ENCODE measurements around the gene SPATS2L. TPM values are rescaled to one million over a fixed set of nuclear protein-coding genes. Genes with fewer than 3 reads are reported as not detected.

The SPATS2L gene
- total RNA-seq, 1 experiment from 2014 or later, result 60.5 TPM

DNA sequence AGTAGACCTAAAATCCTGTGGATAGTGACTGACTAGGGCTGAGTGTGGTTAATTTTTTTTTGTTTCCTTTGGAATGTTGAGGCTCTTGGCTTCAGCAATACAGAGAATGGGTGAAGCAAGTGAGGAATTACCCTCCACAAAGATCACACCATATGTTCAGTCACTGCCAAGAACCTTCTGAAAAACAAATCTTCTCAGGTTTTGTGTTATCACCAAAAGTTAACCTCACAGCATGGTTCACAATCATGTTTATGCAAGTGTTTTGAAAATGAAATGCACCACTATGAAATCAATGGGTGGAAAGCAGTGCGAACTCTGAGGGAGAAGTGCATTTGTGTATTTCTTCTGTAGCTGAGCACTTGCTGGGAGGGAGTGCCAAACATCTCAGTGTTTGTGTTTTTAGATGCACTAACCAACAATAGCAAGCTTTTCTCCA, 44.4 kb downstream of the SPATS2L start:
- no peak for DNase-seq (ENCODE audit: low spot score)

DNA sequence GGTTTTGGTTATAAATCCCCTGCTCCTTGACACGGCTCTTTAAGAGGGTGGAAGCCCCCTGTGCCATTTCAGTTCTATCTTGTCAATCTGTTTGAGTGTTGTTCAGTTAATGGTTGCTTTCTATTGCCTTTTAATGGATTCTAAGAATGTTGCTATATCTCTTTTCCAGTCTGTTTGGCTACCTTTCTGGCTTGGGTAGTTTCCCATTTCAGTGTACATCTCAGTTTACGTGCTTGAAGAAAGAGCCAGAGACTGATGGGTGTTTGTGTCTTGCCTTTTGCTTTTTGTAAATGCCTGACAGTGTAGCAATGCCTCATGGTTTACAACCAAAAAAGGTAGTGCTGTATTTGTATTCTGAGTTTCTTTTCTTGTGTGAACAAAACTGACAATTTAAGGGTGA, 45.3 kb downstream of the SPATS2L start:
- peak; percentile 34 for DNase-seq (ENCODE audit: low spot score)

DNA sequence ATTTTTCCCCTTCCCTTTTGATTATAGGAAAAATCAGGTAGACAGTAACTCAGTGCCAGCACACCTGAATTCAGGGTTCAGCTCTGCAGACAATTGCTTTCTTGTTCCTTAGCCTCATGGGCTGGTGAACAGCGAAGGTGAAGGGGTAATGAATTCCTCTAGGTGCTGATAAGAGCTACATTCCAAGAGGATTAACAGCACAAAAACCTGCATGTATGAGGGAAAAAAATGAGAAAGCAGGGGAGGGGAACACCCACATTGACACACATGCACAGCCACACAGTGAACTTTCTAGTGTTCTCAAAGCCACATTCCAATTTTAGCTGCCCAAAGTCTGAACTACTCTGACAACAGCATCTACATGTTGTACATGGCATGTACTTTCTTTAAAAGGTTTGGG, 46.1 kb downstream of the SPATS2L start:
- DNase-seq (ENCODE audit: low spot score), result peak; percentile 72

DNA sequence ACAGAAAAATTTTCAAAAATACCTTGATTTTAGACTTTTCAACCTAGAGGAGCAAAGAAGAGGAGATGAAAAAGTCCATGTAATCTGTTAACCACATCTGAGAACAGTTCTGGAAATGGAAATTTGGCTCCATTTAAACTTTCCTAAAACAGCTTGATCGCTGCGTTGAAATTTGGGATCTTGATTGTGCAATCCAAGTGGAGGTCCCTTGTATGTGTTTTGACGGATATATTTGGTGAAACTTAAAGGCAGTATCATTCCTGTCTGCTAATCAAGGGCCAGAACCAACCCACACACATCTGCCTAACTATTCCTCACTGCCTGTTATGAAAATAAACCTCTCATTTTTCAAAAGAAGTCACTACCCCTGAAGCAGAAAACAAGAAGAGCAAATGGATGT, 46.6 kb downstream of the SPATS2L start:
- DNase-seq (ENCODE audit: low spot score), result no peak

DNA sequence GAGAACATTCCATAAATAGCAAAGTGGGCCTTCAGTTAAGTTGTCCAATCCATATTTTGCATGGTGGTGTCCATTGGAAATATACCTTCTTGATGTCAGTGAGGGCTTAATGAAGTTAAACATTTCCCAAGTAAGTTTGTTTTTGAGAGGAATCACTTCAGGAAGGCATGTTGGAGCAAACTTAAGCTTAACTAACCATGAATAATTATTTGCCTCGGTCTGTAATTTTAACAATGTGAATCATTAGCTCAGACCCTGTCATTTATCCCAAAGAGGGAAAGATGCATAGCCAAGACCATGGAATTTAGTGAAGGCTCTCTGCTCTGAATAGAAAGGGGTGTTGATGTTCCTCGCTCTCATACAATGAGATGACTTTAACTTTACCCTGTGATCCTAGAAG, 47.4 kb downstream of the SPATS2L start:
- DNase-seq (ENCODE audit: low spot score), result no peak

DNA sequence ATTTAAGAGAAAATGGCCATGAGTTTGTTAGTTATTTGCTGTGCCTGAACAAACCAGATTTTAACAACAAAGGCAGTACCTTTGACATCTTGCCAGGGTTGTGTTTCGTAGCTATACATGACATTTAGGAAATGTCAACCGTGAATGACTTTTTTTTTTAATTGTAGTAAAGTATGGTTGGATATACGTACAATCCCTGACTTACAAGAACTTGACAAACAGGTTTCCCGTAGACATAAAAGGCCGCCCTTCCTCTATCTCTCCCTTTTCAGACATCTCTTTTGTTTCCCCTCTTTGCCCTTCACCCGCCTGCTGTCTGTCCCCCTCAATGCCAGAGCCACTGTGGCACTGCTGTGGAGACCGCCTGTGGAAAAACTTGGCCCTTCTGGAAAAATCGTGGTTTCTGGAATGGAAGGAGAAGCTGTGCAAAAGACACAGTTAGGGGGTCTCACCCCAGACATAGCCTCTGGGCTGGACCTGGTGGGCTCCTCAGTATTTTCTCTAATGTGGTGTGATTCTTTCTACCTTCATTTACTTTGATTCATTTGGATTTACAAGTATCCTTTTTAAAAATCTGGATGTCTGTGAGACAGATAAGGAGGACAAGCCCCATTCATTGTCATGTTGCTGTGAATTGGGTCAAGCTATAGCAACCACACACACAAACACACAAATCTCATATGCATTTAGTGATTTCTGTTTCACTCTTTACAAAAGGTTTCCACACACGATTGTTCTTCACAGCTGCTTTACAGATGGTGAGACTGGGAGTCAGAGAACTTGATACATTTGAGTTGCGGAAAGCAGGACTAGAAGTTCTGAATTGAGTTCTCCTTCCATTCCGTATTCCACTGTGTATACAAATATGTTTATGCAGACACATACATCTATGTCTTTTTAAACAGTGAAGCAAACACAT, 48.6 kb downstream of the SPATS2L start:
- peak; percentile 37 for DNase-seq (ENCODE audit: low spot score)

DNA sequence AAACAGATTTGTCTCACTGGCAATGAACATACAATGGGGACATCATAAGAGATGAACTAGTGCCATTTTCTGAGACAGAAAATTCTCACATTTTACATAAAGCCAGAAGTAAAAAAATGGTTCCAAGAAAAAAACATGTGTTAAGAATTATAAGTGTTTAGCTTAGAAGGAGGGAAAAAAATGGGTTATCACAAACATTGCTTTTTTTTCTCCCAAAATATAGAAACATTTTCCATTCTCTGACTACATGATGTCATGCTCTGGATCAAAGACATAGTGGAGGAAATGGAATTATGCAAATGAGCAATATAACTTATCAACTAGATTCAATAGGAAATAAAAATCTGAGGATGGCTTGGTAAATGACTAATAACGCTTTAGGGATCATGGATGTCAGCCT, 49.8 kb downstream of the SPATS2L start:
- no peak for DNase-seq (ENCODE audit: low spot score)

DNA sequence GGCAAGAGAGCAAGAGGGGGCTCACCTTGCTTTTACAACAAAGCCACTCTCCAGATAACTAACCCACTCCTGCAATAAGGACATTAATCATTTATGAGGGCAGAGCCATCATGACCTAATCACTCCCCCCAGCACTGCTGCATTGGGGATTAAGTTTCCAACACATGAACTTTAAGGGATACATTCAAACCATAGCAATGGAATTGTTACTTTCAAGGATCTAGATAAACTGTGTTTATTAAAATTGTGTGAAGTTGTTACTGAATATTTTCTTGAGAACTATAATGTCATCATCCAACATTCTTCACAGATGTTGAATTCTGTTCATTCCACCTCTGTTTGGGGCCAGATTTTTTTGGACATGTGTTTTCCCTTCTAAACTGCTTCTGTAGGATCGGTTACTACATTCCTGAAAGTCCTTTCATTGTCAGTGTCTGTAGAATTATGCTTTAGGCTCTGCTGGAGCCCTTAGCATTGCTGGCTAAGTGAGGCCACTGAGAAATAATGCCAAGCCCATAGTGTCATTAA, 50.4 kb downstream of the SPATS2L start:
- DNase-seq (ENCODE audit: low spot score), result no peak

DNA sequence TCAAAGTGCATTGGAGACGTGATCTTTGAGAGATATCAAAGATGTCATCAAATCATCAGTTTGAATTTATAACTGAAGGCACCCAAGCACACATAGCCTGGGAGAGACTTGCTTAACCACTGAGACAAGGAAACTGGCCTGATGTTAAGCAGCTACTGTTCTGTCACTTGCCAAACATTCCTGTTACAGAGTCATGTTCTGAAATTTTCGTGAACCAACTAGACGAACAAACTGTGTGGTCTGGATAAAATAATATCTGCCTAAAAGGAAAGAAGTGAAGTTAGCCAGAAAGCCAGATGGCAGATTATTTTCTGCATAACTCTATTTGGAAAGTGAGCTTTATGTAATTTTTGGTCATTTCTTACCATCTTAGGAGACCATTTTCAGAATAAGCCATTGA, 51.4 kb downstream of the SPATS2L start:
- no peak for DNase-seq (ENCODE audit: low spot score)

DNA sequence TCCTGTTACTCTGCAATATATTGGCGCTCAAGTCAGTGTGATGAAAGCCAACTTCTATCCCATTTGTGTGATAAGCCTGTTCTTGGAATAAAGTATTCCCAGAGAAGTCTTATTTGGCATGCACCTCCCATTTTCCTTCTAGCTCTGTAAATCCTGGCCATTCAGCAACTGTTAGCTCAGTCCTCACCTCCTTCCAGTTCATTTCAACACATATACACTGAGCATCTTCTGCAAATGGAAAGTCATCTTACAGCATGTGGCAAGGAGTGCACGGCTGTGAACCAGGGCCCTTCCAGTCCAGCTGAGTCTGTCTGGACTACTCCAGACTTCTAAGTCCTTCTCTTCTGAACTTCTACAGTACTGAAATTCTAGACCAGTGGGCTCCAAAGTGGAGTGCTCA, 53.1 kb downstream of the SPATS2L start:
- DNase-seq (ENCODE audit: low spot score), result no peak

DNA sequence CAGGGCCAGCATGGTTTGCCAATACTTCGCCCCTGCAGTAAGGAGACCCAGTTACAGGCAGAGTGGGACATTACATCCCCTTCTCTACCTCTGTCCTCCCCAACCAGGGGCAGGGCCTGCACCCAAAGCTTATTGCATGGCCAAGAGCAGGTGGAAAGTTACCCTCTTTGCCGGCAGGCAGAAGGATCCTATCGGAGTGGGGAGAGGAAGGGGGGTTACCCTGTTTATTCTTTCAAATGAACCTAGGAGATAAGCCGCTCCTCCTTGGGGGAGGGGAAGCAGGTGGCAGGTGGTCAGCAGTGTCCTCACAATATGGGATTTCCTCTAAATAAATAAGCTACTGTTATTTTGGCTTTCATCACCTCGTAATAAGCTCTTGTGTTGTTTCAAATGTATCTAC, 53.9 kb downstream of the SPATS2L start:
- DNase-seq (ENCODE audit: low spot score), result no peak

DNA sequence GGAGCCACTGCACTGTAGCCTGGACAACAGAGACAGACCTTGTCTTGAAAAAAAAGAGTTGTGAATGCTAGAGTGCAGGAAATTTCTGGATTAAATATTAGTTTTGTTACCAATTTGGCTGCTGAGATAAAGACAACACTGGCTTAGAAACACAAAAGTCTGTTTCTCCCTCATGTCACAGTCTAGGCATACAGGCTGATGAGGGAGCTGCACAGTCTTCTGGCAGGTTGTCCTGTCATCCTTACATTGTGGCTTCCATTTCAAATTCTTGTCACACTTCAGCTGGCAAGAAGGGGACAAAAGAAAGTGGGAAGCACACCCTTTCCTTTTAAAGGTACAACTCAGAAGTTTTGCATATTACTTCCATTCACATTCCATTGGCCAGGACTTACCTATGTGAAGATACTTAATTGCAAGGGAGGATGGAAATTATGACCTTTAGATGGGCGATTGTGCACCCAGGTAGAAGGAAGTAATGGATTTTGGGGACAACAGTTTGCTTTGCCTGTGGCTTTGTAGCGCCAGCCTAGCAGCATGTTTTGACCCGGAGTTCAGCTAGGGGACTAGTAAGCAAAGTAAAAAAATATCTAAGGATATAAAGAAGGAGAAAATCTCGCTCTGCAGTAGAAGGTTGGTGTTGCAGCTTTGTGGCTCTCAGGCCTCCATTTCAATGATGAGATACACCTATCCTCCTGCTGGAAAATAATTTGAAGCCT, 55.9 kb downstream of the SPATS2L start:
- no peak for DNase-seq (ENCODE audit: low spot score)

DNA sequence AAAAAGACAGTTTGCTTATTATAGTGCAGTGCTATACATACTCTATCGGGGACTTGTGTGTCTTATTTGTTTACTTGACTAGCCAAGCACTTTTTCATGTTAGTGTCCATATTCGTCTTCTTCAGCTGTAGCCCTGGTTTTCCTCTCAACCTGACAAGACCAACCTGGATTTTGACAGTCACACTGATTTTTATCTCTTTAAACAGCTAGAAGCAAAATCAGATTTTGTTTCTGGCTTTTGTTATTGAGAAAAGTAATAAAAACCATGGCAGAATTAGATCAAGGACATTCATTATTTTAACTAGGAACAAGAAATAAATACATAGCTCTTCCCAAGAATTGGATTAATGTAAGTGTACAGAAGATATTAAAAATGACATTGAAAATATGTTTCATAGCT, 56.8 kb downstream of the SPATS2L start:
- no peak for DNase-seq (ENCODE audit: low spot score)

DNA sequence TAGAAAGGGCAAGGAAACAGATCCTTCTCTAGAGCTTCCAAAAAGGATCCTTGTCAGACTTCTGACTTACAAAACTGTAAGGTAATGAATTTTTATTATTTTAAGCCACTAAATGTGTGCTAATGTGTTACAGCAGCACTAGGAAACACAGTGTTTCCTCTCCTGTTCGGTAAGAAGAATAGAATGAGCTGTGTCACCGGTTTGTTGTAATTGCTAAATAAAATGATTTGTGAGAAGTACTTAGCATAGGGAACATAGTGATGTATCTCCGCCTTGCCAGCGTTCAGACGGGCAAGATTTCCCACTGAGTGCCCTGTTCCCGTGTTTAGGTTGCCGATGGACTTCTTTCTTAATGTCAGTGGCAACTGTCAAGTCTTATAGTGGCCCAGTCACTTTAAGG, 57.6 kb downstream of the SPATS2L start:
- no peak for DNase-seq (ENCODE audit: low spot score)

DNA sequence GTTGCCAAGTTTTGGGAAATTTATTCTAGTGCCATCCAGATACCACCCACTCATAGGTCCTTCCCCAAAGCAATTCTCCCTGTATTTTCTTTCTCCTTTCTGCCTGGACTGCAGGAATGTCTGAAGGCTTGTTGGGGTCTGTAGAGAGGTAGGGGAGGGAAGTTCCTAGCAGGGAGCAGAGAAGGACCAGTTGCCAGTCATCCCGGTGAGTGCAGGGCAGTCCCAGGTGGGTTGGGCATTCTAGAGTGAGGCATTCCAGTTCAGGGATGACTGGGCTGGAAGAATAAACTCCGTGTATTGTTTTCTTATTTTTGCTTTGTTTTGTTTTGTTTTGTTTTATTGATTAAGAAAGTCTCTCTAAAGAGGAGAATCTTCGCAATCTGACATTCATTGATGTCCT, 58.1 kb downstream of the SPATS2L start:
- DNase-seq (ENCODE audit: low spot score), result no peak

DNA sequence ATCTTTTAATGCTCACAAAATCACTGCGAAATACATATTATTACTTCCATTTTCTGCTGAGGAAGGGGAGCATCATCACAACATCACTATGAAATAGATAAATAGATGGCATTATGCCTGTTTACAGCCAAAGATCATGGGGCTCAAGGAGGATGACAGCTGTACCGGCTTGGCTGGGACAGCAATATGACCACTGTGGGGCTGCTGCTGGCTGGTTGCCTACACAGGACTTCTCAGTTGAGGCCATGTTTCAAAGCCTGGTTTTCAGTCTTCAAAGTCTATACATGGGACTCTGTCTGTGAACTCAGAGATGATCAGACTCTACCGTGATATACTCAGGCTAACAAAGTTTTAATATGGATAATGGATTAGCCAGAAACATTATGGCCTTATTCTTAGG, 58.7 kb downstream of the SPATS2L start:
- DNase-seq (ENCODE audit: low spot score), result no peak

DNA sequence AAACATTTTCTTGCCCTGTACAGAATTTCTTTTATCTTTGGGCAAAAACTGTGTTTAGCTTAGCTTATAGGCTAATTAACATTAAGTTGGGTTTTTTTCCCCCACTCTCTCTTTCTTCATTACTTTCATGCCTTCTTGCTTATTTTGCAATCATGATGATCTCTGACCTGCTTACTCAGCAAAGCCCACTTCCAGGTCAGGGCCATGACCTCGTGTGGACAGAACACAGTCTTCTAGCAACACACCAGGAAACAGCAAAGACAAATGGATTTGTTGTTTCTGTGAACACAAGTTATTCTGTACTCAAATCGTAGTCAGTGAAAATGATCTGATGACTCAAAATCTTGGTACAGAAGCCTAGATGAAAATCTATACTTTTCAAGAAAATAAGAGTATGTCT, 60.7 kb downstream of the SPATS2L start:
- peak; percentile 21 for DNase-seq (ENCODE audit: low spot score)

DNA sequence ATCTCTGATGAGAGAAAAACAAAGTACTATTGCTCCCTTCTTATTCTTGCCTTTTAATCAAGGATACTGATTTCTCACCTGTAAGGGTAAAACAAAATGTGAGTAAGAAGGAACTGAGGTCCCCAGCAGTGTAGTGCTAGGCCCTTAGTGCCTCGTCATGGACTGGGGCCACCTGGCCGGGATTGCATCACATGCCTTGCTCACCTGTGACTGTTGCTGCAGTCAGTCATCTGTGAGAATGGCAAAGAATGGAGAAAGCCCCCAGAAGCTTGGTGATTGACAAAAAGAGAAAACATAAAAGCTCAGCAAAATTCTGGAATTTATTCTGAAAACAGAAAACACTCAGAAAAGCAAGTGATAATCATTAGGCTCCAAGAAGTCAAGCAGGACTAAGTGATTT, 63.4 kb downstream of the SPATS2L start:
- DNase-seq (ENCODE audit: low spot score), result no peak

DNA sequence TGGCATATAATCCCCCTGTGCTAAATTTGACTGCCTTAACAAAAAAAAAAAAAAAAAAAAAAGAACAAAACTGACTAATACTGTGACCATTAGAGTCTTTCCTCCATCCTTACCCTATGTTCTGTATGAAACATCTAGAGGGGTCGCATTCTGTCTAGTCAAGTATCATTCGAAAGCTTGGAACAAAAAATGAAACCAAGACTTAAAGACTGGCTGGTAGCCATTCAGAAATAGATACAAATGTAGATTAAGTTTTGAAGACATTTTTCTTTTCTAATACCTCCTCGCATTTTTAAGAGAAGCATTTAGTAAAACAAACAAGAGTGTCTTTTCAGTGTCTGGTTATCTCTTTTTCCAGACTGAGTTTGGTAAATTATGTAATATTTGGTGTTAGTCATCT, 66.7 kb downstream of the SPATS2L start:
- DNase-seq (ENCODE audit: low spot score), result no peak

DNA sequence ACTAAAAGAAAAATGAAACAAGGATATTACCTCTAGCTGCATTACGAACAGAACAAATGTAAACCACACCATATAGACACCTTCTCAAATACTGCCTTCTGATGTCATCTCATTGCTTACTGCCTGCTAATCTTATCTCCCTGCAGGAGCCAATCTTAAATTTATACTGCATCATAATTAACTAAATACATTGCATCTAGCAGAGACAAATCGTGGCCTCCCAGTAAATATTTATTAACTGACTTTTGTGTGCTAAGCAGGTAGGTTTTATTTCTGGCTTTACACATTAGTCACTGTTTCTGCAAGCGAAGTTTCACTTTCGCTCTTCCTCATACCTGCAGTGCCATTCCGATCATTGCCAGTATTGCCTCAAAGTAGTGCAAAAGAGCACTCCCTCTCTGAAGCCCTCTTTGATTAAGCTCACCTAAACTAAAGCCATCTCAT, 67.5 kb downstream of the SPATS2L start:
- peak; percentile 72 for DNase-seq (ENCODE audit: low spot score)

DNA sequence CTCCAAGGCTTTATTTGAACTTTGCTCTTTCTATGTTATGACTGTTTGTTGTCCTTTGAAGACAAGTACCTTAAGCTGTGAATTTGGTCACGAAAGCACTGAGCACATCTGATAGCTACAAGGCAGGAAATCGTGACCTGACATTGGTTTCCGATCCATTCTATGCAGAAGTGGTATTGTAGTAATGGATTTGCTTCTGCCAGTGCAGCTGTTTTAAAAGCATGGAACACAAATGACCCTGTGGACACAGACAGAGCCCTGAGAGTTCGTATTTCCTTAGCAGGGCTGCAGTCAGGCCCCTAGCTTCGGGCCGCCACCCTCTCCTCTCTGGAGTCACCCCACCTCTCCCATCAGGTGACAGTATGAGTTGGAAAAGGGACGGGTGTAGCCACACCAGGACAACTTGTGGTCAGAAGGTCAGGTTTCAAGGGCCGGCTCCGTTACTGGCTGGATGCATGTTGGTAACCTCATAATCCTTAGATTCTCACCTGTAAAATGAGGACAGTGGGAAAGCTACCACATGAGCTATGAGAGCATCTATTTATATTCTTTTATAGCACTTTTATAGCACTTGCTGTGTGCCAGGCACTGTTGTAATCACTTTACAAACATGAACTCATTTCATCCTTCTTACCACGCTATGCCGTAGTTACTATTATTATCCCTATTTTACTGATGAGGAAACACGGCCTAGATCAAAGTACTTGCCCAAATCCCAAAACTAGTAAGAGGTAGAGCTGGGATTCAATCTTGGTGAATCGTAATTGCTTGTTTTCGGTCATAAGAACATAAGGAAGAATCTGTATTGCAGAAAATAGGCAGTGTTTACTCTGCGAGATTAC, 70.2 kb downstream of the SPATS2L start:
- peak; percentile 81 for DNase-seq (ENCODE audit: low spot score)
